GM12873 (cell line): ENCODE measurements around the gene ZNF407.

ENCODE experiments used
- TF ChIP-seq, protein P1 (sequence below): IDR thresholded peaks from 2 replicates; pipeline ENCODE4 v1.5.1; 2012; ENCODE audit warnings: low read depth, mild to moderate bottlenecking, moderate library complexity, low read length, control low read depth; ENCODE audit not compliant: insufficient read depth; ENCODE audit errors: missing control alignments

ZNF407 gene

GRCh38 chr18:75110311-75110710 is 512.6 kb downstream of the ZNF407 start:
- TF ChIP-seq, protein P1, sequence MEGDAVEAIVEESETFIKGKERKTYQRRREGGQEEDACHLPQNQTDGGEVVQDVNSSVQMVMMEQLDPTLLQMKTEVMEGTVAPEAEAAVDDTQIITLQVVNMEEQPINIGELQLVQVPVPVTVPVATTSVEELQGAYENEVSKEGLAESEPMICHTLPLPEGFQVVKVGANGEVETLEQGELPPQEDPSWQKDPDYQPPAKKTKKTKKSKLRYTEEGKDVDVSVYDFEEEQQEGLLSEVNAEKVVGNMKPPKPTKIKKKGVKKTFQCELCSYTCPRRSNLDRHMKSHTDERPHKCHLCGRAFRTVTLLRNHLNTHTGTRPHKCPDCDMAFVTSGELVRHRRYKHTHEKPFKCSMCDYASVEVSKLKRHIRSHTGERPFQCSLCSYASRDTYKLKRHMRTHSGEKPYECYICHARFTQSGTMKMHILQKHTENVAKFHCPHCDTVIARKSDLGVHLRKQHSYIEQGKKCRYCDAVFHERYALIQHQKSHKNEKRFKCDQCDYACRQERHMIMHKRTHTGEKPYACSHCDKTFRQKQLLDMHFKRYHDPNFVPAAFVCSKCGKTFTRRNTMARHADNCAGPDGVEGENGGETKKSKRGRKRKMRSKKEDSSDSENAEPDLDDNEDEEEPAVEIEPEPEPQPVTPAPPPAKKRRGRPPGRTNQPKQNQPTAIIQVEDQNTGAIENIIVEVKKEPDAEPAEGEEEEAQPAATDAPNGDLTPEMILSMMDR: no peak

DNA sequence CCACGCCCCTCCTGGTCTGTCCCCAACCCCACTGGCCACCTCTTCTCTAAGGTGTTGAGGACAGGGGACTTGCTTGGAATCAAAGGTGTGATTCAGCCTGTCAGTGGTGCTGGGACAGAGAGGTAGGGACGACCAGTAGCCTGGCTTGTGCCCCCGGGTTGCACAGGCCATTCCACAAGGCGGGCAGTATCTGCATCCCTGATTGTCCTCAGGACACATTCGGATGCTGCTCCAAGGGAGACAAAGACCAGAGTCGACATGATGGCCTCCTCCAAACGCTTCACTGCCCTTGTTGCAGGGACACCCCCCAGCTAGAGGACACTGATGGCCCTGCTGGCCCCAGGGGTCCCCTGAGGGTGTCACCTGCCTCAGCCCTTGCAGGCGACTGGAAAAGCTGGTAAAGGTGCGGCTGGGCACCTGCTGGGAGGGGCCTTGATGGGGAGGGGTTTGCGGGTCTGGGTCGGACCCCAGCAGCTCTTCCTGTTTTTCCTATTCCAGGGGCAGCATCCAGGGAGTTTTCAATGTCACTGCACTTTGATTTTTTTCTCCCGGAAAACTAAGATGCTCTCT is 513.3 kb downstream of the ZNF407 start:
- TF ChIP-seq, protein P1: no peak

DNA sequence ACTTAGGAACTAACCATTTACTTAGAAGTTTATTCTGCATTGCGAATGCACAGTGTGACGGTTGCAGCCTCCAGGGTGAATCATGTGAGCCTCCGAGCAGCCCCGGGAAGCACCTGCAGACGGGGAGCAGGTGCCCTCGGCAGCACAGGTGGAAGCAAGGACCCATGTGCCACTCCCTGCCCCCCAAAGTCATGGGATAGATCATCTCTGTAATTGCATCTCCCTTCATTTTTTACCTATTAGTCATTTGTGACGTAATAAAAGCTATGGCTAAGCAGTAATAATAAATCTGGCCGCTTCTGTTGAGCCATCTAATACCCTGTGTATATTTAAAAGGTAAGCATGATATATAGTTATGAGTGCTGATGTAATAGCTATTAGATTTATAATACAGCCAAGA is 514.1 kb downstream of the ZNF407 start:
- TF ChIP-seq, protein P1: no peak

- TF ChIP-seq, protein P1: no peak
Measured at GRCh38 chr18:75112186-75113096, 514.8 kb downstream of the ZNF407 start.

DNA sequence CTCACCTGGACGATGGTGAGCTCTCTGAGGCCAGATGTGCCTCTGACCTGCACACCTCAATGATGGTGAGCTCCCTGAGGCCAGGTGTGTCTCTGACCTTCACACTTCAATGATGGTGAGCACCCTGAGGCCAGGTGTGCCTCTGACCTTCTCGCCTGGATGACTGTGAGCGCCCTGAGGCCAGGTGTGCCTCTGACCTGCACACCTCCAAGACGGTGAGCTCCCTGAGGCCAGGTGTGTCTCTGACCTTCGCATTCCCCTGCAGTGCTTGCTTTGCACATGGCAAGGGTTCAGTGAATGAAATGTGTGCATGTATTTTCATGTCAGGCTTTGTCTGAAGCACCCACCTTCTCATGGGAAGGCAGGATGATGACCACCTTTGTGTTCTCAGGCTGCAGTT is 515.8 kb downstream of the ZNF407 start:
- TF ChIP-seq, protein P1: no peak

DNA sequence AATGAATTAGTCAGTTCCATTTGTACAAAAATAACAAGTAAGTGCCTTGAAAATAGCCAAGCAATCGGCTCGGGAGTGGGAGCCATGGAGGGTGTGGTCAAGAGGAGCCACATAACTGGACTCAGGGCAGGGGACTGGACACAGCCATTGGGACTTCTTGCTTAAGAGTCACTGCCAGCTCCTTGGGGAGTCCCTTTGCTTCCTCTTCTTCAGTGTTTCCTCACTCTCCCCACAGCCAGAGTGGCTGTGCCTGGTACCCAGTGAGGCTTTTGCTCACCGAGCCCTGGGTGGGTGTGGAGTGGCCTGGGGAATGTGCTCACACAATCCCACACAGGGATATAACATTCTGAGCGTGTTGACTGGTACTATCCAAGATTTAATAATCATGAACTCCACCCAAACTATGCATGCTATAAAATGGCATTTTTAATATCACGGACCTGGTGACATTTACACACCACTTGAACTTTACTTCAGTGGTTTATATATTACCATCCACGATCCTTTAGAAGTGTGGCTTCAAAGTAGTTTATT is 516.6 kb downstream of the ZNF407 start:
- TF ChIP-seq, protein P1: no peak
